Measurements from ENCODE around the gene NQO2.

The NQO2 gene

DNA sequence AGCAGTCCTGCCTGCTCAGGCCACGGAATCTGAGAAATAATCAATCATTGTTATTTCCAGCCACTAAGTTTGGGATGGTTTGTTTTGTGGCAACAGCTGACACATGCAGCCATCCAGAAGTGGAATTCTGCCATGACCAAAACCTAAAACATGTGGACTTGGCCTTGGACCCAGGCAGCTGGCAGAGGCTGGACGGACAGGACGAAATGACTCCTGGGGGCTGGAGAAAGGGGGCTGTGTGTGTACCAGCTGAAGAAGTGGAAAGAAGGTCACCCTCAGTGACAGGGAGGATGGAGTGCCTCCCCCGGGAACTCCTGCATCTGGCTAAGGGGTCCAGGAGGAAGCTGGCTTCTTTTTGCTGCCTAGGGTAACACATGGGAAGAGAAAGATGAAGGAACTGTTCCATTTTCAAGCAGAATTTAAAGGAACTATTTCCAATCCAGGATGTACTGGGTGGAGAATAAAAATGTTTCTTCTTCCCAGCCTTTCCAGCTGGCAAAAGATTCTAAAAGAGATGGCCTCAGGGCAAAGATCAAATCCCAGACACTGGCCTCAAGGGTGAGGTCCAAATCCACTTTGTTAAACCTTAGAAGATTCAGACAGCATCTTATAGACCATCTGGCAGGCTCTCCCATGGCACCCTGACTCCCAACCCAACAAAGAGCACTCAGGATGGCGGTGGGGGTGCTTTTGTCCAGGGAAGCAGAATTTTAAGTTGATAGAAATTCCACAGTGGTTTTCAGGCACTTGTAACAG, 42.6 kb upstream of the NQO2 start:
- Histone ChIP-seq H3K27ac (peak overlapping the region; percentile 42 to 58), H3K9me3 (no peaks in the 10 kb centered on the region), H3K4me3 (no peak overlapping the region), H3K27me3 (no peaks in the 10 kb centered on the region), H3K36me3 (peaks cover 0 to 39% (median 12%) of the 10 kb centered on the region in 3 donors), H3K4me1 (peaks cover 0 to 54% (median 36%) of the 10 kb centered on the region in 4 donors)
- TF ChIP-seq, protein P1, sequence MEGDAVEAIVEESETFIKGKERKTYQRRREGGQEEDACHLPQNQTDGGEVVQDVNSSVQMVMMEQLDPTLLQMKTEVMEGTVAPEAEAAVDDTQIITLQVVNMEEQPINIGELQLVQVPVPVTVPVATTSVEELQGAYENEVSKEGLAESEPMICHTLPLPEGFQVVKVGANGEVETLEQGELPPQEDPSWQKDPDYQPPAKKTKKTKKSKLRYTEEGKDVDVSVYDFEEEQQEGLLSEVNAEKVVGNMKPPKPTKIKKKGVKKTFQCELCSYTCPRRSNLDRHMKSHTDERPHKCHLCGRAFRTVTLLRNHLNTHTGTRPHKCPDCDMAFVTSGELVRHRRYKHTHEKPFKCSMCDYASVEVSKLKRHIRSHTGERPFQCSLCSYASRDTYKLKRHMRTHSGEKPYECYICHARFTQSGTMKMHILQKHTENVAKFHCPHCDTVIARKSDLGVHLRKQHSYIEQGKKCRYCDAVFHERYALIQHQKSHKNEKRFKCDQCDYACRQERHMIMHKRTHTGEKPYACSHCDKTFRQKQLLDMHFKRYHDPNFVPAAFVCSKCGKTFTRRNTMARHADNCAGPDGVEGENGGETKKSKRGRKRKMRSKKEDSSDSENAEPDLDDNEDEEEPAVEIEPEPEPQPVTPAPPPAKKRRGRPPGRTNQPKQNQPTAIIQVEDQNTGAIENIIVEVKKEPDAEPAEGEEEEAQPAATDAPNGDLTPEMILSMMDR (IDR thresholded peaks at IDR 0.05) = no peak
- no peak for DNase-seq
- intact Hi-C loops (cut with DNase I; ENCODE audit: low total_unique reads) = no loop called here

DNA sequence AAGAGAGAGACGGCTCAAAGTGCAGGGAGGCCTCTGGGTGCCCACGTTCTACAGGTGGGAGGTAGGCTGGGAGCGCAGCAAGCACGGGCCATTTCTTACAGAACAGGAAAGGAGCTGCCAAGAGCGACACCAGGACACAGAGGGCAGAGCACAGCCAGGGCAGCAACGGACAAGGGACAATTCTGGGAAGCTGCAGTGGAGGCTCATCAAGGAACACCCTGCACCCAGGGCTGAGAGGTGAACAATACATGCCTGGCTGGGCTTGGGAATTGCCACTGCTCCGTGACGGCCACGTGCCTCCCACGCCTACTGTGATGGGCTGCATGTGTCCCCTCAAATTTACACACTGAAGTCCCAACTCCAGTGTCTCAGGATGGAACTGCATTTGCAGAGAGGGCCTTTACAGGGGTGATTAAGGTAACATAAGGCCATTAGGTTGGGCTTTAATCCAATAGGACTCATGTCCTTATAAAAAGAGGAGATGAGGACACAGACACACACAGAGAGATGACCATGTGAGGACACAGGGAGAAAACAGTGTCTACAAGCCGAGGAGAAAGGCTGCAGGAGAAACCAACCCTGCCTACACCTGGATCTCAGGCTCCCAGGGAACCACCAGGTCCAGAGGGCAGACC, 41.9 kb upstream of the NQO2 start:
- TF ChIP-seq, protein P1 (IDR thresholded peaks at IDR 0.05) = no peak
- H3K36me3 ChIP-seq = peaks cover 0 to 39% (median 12%) of the 10 kb centered on the region in 3 donors
- H3K4me3 ChIP-seq = no peak overlapping the region
- peak overlapping the region; percentile 42 to 58 for H3K27ac ChIP-seq
- no peak for DNase-seq
- H3K9me3 ChIP-seq = no peaks in the 10 kb centered on the region
- no peaks in the 10 kb centered on the region for H3K27me3 ChIP-seq
- intact Hi-C loops (cut with DNase I; ENCODE audit: low total_unique reads) = no loop called here
- H3K4me1 ChIP-seq = peaks cover 0 to 51% (median 33%) of the 10 kb centered on the region in 4 donors

DNA sequence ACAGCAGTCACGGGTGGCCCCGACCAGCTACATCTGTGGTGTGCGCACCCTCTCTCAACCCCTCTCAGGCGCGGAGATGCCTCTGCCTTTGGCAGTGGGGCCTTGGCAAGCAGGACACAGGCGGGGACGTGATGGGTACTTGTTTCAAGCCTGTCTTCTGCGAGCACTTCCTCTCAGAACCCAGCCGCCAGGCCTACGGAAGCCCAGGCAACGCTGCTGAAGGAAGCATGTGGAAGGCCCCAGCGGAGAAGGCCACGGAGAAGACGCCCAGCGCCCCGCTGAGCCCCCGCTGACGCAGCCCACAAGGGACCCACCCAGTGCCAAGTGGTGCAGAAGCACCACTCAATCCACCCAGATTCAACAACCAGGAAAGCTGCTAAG, 41.4 kb upstream of the NQO2 start:
- intact Hi-C loops (cut with DNase I; ENCODE audit: low total_unique reads) = no loop called here
- Histone ChIP-seq H3K4me1 (peaks cover 0 to 53% (median 33%) of the 10 kb centered on the region in 4 donors), H3K27me3 (no peaks in the 10 kb centered on the region), H3K4me3 (no peak overlapping the region), H3K27ac (peak overlapping the region; percentile 42 to 58), H3K9me3 (no peaks in the 10 kb centered on the region), H3K36me3 (peaks cover 0 to 39% (median 12%) of the 10 kb centered on the region in 3 donors)
- TF ChIP-seq, protein P1 (IDR thresholded peaks at IDR 0.05) = no peak
- peak in 1 of 2 donors; percentile 63 for DNase-seq

DNA sequence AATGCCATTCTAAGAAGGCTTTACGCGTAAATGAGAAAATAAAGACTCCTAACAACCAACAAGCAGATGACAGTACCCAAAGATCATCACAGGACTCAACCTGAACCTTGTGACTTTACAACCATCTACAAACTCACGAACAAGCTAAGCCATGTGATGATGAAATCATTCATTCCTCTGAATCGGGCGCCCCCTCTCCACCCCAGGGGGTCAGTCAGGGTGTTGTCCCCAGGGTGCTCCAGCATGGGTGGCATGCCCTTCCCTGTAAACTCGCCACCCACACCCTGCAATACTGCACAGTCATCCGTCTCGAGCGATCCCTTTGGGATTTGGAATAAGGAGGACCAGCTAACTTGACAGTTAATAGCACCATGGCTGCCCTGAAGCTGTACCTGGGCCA, 40.9 kb upstream of the NQO2 start:
- TF ChIP-seq, protein P1 (IDR thresholded peaks at IDR 0.05) = no peak
- H3K27me3 ChIP-seq = no peaks in the 10 kb centered on the region
- peaks cover 0 to 58% (median 33%) of the 10 kb centered on the region in 4 donors for H3K4me1 ChIP-seq
- H3K36me3 ChIP-seq = peaks cover 0 to 39% (median 12%) of the 10 kb centered on the region in 3 donors
- intact Hi-C loops (cut with DNase I; ENCODE audit: low total_unique reads) = no loop called here
- no peak for DNase-seq
- H3K27ac ChIP-seq = peak overlapping the region; percentile 23 to 58
- no peaks in the 10 kb centered on the region for H3K9me3 ChIP-seq
- H3K4me3 ChIP-seq = no peak overlapping the region

DNA sequence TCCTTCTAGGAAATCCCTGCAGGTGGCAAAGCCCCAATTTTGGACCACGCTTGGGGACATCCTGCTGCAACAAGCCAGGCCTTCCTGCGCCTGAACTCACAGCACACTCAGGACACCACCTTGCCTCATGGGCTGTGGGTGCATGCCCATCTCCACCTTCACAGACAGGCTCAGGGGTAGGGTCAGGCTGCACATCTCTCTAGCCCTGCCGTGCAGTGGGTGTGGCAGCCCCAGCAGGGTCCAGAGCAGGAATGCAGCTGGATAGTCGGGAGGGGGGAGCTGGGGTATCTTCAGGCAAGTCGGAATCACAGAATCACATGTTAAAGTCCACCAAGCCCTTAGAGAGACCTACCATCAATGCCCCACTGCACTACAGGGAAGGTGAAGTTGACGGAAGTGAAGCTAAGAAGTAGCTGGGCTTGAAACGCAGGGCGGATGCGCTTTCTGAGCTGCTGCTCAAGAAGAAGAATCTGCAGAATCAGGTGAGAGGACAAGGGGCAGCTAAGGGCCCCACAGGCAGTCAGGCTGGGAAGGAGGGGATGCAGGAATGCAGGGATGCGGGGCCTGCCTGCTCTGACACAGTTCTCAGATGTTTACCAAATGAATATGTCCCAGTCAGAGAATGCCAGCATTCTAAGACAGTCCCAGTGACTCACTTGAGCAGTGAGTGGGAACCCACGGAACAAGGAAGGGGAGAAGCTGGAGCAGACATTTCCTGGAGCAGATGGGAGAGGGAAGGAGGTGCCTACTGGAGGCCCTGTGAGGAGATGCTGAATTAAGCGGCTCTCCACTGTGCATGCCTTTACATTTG, 39.6 kb upstream of the NQO2 start:
- Histone ChIP-seq H3K27ac (peak overlapping the region; percentile 44 to 58), H3K36me3 (peaks cover 0 to 31% (median 12%) of the 10 kb centered on the region in 3 donors), H3K4me1 (peaks cover 0 to 63% (median 33%) of the 10 kb centered on the region in 4 donors), H3K4me3 (no peak overlapping the region), H3K9me3 (no peaks in the 10 kb centered on the region), H3K27me3 (no peaks in the 10 kb centered on the region)
- DNase-seq = no peak
- TF ChIP-seq, protein P1 (IDR thresholded peaks at IDR 0.05) = no peak
- intact Hi-C loops (cut with DNase I; ENCODE audit: low total_unique reads) = no loop called here

Data from tibial artery (tissue), 4 donors.